HCT116 (cell line): ENCODE results near the gene P2RX6. TPM values are rescaled to one million over a fixed set of nuclear protein-coding genes. Genes with fewer than 3 reads are reported as not detected.

Experiments used
- ATAC-seq: fragments of 200-7000 bp; cut with Tn5 transposase; 2 replicates; pipeline ENCODE4 v1.9.1; 2020; ENCODE audit warnings: mild to moderate bottlenecking, moderate library complexity
- BruUV-seq: library from RNA; stranded (reverse); fragments of 400-500 nt; replicated peaks from 2 replicates; lab custom pipeline; 2021; lab: Mats Ljungman, UMichigan
- CTCF ChIA-PET: fragments of 300-600 bp; sonication (Branson Sonifier 250); formaldehyde crosslinking; loops from one replicate; lab custom pipeline; 2021; ENCODE audit warnings: antibody characterized with exemption; lab: Charles Lee
- POLR2A ChIA-PET: fragments of 300-600, 350-600 bp; sonication (Branson Sonifier 250); formaldehyde crosslinking; loops from one replicate; lab custom pipeline; 2021; ENCODE audit warnings: antibody characterized with exemption; lab: Charles Lee
- RAD21 ChIA-PET, 2 experiments: fragments of 300-600 bp; sonication (Branson Sonifier 250); formaldehyde crosslinking; loops; one replicate each; lab custom pipeline; 2023; ENCODE audit warnings: low total read pairs in 2 of 2; ENCODE audit not compliant: uncharacterized antibody in 2 of 2, unreplicated experiment in 2 of 2, low non-redundant PET in 1 of 2; lab: Charles Lee
- DNase-seq: peaks from one replicate; pipeline ENCODE4 v3.0.0-alpha.2; 2010; ENCODE audit warnings: low read depth, low spot score
- H2AFZ ChIP-seq: fragments of 200-600 bp; shearing (Covaris generic), sonication (generic); 2 replicates; pipeline ENCODE4 v1.6.1; 2017; ENCODE audit warnings: low read depth, mixed run types, mixed read lengths, antibody characterized with exemption, low read length; ENCODE audit not compliant: poor library complexity, severe bottlenecking
- H3K27ac ChIP-seq: 2 replicates; pipeline ENCODE4 v1.5.1; 2012; ENCODE audit warnings: low read depth, low read length
- H3K27me3 ChIP-seq: fragments of 200-600 bp; sonication (generic); 2 replicates; pipeline ENCODE4 v1.6.1; 2016; ENCODE audit warnings: mixed run types, low read length, mixed read lengths; ENCODE audit not compliant: insufficient read depth
- H3K36me3 ChIP-seq, 2 experiments: fragments of 200-500 bp in 1 of 2; fragments of 200-600 bp in 1 of 2; sonication (Bioruptor generic) in 1 of 2; sonication (generic) in 1 of 2; 2 replicates each; pipeline versions ENCODE4 v1.5.1 to v1.6.1; 2014 to 2016; ENCODE audit warnings: low read length in 2 of 2, inconsistent platforms in 1 of 2, mixed read lengths in 1 of 2, mixed run types in 1 of 2; ENCODE audit not compliant: insufficient read depth in 2 of 2, control insufficient read depth in 1 of 2
- H3K4me1 ChIP-seq, 2 experiments: fragments of 200-600 bp in 1 of 2; sonication (generic) in 1 of 2; 2 replicates each; pipeline versions ENCODE4 v1.5.1 to v1.6.1; 2012 to 2017; ENCODE audit warnings: low read length in 2 of 2, inconsistent platforms in 1 of 2, mild to moderate bottlenecking in 1 of 2, mixed read lengths in 1 of 2, mixed run types in 1 of 2, moderate library complexity in 1 of 2; ENCODE audit not compliant: insufficient read depth in 2 of 2, control insufficient read depth in 1 of 2
- H3K4me2 ChIP-seq: fragments of 200-600 bp; sonication (generic); 2 replicates; pipeline ENCODE4 v1.6.1; 2017; ENCODE audit warnings: mixed run types, low read length, mixed read lengths
- H3K4me3 ChIP-seq, 2 experiments: fragments of 200-600 bp in 1 of 2; sonication (generic) in 1 of 2; replicated peaks in 1 of 2; 2 replicates each; pipeline ENCODE4 v1.5.1; 2011 to 2016; ENCODE audit warnings: low read length in 2 of 2, control low read depth in 1 of 2, low read depth in 1 of 2, mild to moderate bottlenecking in 1 of 2, mixed read lengths in 1 of 2, mixed run types in 1 of 2
- H3K79me2 ChIP-seq: fragments of 200-600 bp; sonication (generic); 2 replicates; pipeline ENCODE4 v1.6.1; 2017; ENCODE audit warnings: mild to moderate bottlenecking, mixed run types, low read length, moderate library complexity, mixed read lengths; ENCODE audit not compliant: insufficient read depth
- H3K9ac ChIP-seq: fragments of 200-600 bp; sonication (generic); 2 replicates; pipeline ENCODE4 v1.6.1; 2016; ENCODE audit warnings: low read length, mixed read lengths
- H3K9me2 ChIP-seq: fragments of 200-600 bp; sonication (generic), shearing (Covaris generic); 2 replicates; pipeline ENCODE4 v1.6.1; 2017; ENCODE audit warnings: mixed run types, mild to moderate bottlenecking, moderate library complexity; ENCODE audit not compliant: insufficient read depth
- H3K9me3 ChIP-seq, 2 experiments: fragments of 200-500 bp in 1 of 2; fragments of 200-600 bp in 1 of 2; sonication (Bioruptor generic) in 1 of 2; sonication (generic) in 1 of 2; 2 replicates each; pipeline ENCODE4 v1.6.1; 2014 to 2017; ENCODE audit warnings: low read length in 2 of 2, mixed read lengths in 2 of 2, inconsistent platforms in 1 of 2, low read depth in 1 of 2, mild to moderate bottlenecking in 1 of 2, mixed run types in 1 of 2, moderate library complexity in 1 of 2; ENCODE audit not compliant: control insufficient read depth in 1 of 2, insufficient read depth in 1 of 2
- H4K20me1 ChIP-seq: fragments of 200-600 bp; sonication (generic), shearing (Covaris generic); 2 replicates; pipeline ENCODE4 v1.6.1; 2017; ENCODE audit warnings: mixed run types, mild to moderate bottlenecking, moderate library complexity; ENCODE audit not compliant: insufficient read depth
- ELF1 ChIP-seq: IDR thresholded peaks from 2 replicates; pipeline ENCODE4 v1.6.1; 2012; ENCODE audit warnings: low read depth, borderline replicate concordance
- EZH2phosphoT487 ChIP-seq: fragments of 200-600 bp; IDR thresholded peaks from 2 replicates; pipeline ENCODE4 v1.6.1; 2018; ENCODE audit warnings: antibody characterized with exemption, borderline replicate concordance
- JUND ChIP-seq: IDR thresholded peaks from 2 replicates; pipeline ENCODE4 v1.6.1; 2012
- POLR2A ChIP-seq: IDR thresholded peaks from 2 replicates; pipeline ENCODE4 v1.7.0; 2011; ENCODE audit warnings: borderline replicate concordance; ENCODE audit not compliant: insufficient read depth, insufficient read length; ENCODE audit errors: extremely low read depth
- POLR2AphosphoS5 ChIP-seq: IDR thresholded peaks from 2 replicates; pipeline ENCODE4 v1.6.1; 2011; ENCODE audit warnings: mild to moderate bottlenecking, low read depth, low read length, moderate library complexity
- RAD21 ChIP-seq: IDR thresholded peaks from 2 replicates; pipeline ENCODE4 v1.6.1; 2012; ENCODE audit warnings: low read depth, mild to moderate bottlenecking
- SIN3A ChIP-seq: IDR thresholded peaks from 2 replicates; pipeline ENCODE4 v1.6.1; 2012; ENCODE audit warnings: low read depth
- TCF7L2 ChIP-seq: IDR thresholded peaks from 2 replicates; pipeline ENCODE4 v1.7.0; 2011; ENCODE audit warnings: borderline replicate concordance, inconsistent platforms; ENCODE audit not compliant: insufficient read depth, insufficient read length; ENCODE audit errors: extremely low read depth
- YY1 ChIP-seq: IDR thresholded peaks from 2 replicates; pipeline ENCODE4 v1.6.1; 2011; ENCODE audit warnings: low read length, low read depth, moderate library complexity, mild to moderate bottlenecking; ENCODE audit not compliant: insufficient replicate concordance; ENCODE audit errors: extremely low read depth
- ZFX ChIP-seq: fragments of 450-650 bp; IDR thresholded peaks from 2 replicates; pipeline ENCODE4 v1.6.1; 2017
- intact Hi-C: fragments of 100-400 bp; cut with micrococcal nuclease; formaldehyde crosslinking; loops from 2 replicates; pipeline ENCODE4 v1.10.0; 2022
- total RNA-seq: library from RNA; stranded (reverse); gene quantifications from one replicate; pipeline ENCODE4 v1.2.1, GENCODE V29; 2021; ENCODE audit not compliant: unreplicated experiment
- TF ChIP-seq, protein P1 (sequence below), 3 experiments: fragments of 200-600 bp in 1 of 3; sonication (generic) in 1 of 3; IDR thresholded peaks in 2 of 3; conservative IDR thresholded peaks in 1 of 3; 2 replicates each; pipeline ENCODE4 v1.5.1; 2012 to 2017; ENCODE audit warnings: low read depth in 2 of 3, low read length in 2 of 3, antibody characterized with exemption in 1 of 3, borderline replicate concordance in 1 of 3, control low read depth in 1 of 3, mild to moderate bottlenecking in 1 of 3, mixed read lengths in 1 of 3, mixed run types in 1 of 3, moderate library complexity in 1 of 3; ENCODE audit not compliant: insufficient read depth in 1 of 3
- TF ChIP-seq, protein P2 (sequence below): IDR thresholded peaks from 2 replicates; pipeline ENCODE4 v1.6.1; 2012
- TF ChIP-seq, protein P3 (sequence below): IDR thresholded peaks from 2 replicates; pipeline ENCODE4 v1.6.1; 2012; ENCODE audit warnings: low read depth

Gene P2RX6
- total RNA-seq, 1 experiment from 2014 or later: 0.20 TPM

DNA sequence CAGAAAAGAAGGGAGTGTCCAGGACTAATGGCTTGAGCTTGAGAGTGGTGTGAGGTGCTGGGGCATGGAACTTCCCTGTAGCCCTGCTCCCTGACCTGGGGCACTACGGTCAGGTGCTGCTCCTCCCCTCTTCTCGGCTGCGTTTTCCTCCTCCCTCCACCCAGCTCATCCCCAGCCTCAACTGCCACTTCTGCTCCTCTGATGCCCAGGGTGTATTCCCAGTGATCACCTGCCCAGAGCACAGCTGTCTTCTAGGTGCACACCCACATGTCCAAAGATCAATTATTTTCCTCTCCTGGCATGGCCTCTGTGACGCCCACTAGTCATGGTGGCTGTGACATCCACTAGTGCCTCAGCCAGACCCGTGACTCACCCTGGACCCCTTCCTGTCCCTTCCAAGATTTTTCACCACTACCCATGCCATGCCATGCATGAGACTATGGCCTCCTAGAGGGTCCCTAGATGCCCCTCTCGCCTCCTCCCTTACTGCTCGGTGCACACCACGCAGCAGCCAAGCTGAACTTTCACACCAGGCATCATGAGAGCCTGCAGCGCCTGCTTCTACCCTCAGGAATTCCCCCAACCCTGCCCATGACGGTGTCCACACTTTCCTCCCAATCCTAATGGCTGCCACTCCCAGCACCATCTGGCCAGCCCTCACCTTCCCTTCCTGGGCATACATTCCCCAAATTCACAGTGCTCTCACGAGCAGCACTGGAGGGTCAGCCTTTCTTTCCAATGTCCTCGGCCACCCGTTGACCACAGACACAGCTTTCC, 1.9 kb downstream of the P2RX6 start:
- Histone ChIP-seq H3K27me3 (no peaks in the 10 kb centered on the region), H4K20me1 (no peaks in the 10 kb centered on the region), H3K9me2 (no peaks in the 10 kb centered on the region), H3K9ac (no peak overlapping the region), H3K27ac (no peak overlapping the region), H3K36me3 (no peaks in the 10 kb centered on the region), H3K79me2 (no peaks in the 10 kb centered on the region), H3K4me1 (peaks cover 15 to 20% of the 10 kb centered on the region in 2 experiments), H3K9me3 (no peaks in the 10 kb centered on the region), H2AFZ (no peak overlapping the region), H3K4me3 (no peak overlapping the region), H3K4me2 (no peak overlapping the region)
- ChIA-PET POLR2A (no interaction called here), RAD21 (no interaction called here), CTCF (no interaction called here)
- no TSS peak for BruUV-seq
- ATAC-seq (no peak), DNase-seq (no peak)
- intact Hi-C loops: no loop called here
- TF ChIP-seq, protein P1, sequence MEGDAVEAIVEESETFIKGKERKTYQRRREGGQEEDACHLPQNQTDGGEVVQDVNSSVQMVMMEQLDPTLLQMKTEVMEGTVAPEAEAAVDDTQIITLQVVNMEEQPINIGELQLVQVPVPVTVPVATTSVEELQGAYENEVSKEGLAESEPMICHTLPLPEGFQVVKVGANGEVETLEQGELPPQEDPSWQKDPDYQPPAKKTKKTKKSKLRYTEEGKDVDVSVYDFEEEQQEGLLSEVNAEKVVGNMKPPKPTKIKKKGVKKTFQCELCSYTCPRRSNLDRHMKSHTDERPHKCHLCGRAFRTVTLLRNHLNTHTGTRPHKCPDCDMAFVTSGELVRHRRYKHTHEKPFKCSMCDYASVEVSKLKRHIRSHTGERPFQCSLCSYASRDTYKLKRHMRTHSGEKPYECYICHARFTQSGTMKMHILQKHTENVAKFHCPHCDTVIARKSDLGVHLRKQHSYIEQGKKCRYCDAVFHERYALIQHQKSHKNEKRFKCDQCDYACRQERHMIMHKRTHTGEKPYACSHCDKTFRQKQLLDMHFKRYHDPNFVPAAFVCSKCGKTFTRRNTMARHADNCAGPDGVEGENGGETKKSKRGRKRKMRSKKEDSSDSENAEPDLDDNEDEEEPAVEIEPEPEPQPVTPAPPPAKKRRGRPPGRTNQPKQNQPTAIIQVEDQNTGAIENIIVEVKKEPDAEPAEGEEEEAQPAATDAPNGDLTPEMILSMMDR (IDR thresholded peaks at IDR 0.05 in 2 of 3, conservative IDR thresholded peaks at IDR 0.05 in 1 of 3; ENCODE audit: borderline replicate concordance in 1 of 3, insufficient read depth in 1 of 3, low read depth in 2 of 3, low read length in 2 of 3): no peak
- no peak for TF ChIP-seq TCF7L2
- no peak for TF ChIP-seq POLR2A
- TF ChIP-seq, protein P2, sequence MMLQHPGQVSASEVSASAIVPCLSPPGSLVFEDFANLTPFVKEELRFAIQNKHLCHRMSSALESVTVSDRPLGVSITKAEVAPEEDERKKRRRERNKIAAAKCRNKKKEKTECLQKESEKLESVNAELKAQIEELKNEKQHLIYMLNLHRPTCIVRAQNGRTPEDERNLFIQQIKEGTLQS: no peak
- no peak for TF ChIP-seq JUND
- TF ChIP-seq ZFX: no peak
- no peak for TF ChIP-seq SIN3A
- no peak for TF ChIP-seq RAD21
- TF ChIP-seq, protein P3, sequence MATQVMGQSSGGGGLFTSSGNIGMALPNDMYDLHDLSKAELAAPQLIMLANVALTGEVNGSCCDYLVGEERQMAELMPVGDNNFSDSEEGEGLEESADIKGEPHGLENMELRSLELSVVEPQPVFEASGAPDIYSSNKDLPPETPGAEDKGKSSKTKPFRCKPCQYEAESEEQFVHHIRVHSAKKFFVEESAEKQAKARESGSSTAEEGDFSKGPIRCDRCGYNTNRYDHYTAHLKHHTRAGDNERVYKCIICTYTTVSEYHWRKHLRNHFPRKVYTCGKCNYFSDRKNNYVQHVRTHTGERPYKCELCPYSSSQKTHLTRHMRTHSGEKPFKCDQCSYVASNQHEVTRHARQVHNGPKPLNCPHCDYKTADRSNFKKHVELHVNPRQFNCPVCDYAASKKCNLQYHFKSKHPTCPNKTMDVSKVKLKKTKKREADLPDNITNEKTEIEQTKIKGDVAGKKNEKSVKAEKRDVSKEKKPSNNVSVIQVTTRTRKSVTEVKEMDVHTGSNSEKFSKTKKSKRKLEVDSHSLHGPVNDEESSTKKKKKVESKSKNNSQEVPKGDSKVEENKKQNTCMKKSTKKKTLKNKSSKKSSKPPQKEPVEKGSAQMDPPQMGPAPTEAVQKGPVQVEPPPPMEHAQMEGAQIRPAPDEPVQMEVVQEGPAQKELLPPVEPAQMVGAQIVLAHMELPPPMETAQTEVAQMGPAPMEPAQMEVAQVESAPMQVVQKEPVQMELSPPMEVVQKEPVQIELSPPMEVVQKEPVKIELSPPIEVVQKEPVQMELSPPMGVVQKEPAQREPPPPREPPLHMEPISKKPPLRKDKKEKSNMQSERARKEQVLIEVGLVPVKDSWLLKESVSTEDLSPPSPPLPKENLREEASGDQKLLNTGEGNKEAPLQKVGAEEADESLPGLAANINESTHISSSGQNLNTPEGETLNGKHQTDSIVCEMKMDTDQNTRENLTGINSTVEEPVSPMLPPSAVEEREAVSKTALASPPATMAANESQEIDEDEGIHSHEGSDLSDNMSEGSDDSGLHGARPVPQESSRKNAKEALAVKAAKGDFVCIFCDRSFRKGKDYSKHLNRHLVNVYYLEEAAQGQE: no peak
- TF ChIP-seq POLR2AphosphoS5: no peak
- no peak for TF ChIP-seq ELF1
- no peak for TF ChIP-seq EZH2phosphoT487
- TF ChIP-seq YY1: no peak
